ENCODE measurements around the gene MAFF.

DNA sequence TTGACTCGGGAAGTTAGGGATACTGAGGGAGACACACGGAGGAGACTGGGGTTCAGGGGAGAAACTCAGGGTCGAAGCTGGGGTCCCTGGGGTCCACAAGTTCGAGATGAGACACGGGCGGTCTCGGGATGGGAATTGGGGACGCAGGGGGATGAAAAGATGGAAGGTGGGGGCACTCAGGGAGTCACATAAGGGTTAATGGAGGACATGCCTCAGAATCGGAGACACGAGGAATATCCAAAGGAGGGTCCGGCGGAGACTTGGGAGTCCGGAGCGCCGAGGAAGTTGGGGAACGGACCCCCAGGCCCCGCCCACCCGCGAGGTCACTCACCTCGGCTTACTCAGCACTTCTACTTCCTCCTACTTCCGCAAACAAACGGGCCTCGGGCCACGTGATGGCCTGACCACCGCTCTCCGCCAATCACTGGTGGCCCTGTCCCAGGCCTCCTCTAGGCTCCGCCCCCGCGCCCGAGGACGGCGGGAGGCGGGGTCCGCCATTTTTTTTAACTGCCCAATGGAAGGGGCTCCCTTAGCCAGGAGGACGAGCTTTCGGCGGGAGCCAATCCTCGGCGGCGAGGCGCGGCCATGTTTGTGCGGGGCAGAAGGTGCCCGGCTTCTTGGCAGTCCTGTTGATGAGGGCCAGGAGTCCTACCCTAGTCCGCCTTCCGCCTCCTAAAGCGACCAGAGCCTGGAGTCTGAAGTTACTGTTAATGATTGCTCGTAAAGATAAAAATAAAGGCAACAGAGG lies 20.2 kb upstream of the MAFF start, which contains the start of gene PLA2G6:
- TF ChIP-seq POLR2A (IDR thresholded peaks at IDR 0.05; ENCODE audit: borderline replicate concordance, extremely low read depth, insufficient read depth, insufficient read length) (no peak), CTCF (IDR thresholded peaks at IDR 0.05 in 2 of 3, conservative IDR thresholded peaks at IDR 0.05 in 1 of 3; ENCODE audit: borderline replicate concordance in 1 of 3, insufficient read depth in 1 of 3, low read depth in 2 of 3, low read length in 2 of 3) (no peak), POLR2AphosphoS5 (IDR thresholded peaks at IDR 0.05; ENCODE audit: low read depth, low read length) (peak; percentile 70), YY1 (IDR thresholded peaks at IDR 0.05; ENCODE audit: extremely low read depth, insufficient replicate concordance, low read depth, low read length) (peak; percentile 99), JUND (IDR thresholded peaks at IDR 0.05) (no peak), MAX (IDR thresholded peaks at IDR 0.05) (peak; percentile 10; the same call in 1 of the 2 replicates), ELF1 (IDR thresholded peaks at IDR 0.05; ENCODE audit: borderline replicate concordance, low read depth) (peak; percentile 96; the same call in 1 of the 2 replicates), SP1 (IDR thresholded peaks at IDR 0.05; ENCODE audit: low read depth) (peak; percentile 73), RAD21 (IDR thresholded peaks at IDR 0.05; ENCODE audit: low read depth) (no peak)
- TF ChIP-seq, protein P1, sequence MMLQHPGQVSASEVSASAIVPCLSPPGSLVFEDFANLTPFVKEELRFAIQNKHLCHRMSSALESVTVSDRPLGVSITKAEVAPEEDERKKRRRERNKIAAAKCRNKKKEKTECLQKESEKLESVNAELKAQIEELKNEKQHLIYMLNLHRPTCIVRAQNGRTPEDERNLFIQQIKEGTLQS (IDR thresholded peaks at IDR 0.05), result no peak
